Neuronal stem cell (in vitro differentiated cells): Measurements from ENCODE around the gene AGPS.
"Not testable (repeated sequence)": the region's sequence is repeated elsewhere in the genome, so short reads cannot be mapped to it uniquely, and the experiment has no call there.

Experiments
- DNase-seq: peaks from one replicate; pipeline ENCODE4 v3.0.0-alpha.2; 2013; ENCODE audit warnings: low spot score
- H2AFZ ChIP-seq: one replicate; pipeline ENCODE4 v1.6.1; 2013; ENCODE audit warnings: mild to moderate bottlenecking, low read length, inconsistent platforms
- H2AK5ac ChIP-seq: 2 replicates; pipeline ENCODE4 v1.6.1; 2013; ENCODE audit warnings: low read depth, mild to moderate bottlenecking, inconsistent platforms, low read length, moderate library complexity, mixed read lengths
- H2BK120ac ChIP-seq: 2 replicates; pipeline ENCODE4 v1.6.1; 2013; ENCODE audit warnings: low read depth, mild to moderate bottlenecking, inconsistent platforms, low read length, moderate library complexity, mixed read lengths
- H2BK12ac ChIP-seq: one replicate; pipeline ENCODE4 v1.6.1; 2013; ENCODE audit warnings: low read length, inconsistent platforms
- H2BK15ac ChIP-seq: 2 replicates; pipeline ENCODE4 v1.6.1; 2013; ENCODE audit warnings: mild to moderate bottlenecking, low read length, inconsistent platforms, mixed read lengths
- H2BK5ac ChIP-seq: one replicate; pipeline ENCODE4 v1.6.1; 2013; ENCODE audit warnings: inconsistent platforms, mild to moderate bottlenecking, low read length, moderate library complexity
- H3K14ac ChIP-seq: one replicate; pipeline ENCODE4 v1.6.1; 2013; ENCODE audit warnings: low read length, inconsistent platforms
- H3K18ac ChIP-seq: 2 replicates; pipeline ENCODE4 v1.6.1; 2013; ENCODE audit warnings: low read length, inconsistent platforms
- H3K23ac ChIP-seq: 2 replicates; pipeline ENCODE4 v1.6.1; 2013; ENCODE audit warnings: low read depth, mild to moderate bottlenecking, mixed read lengths, low read length, inconsistent platforms; ENCODE audit not compliant: poor library complexity
- H3K27ac ChIP-seq: replicated peaks from 3 replicates; pipeline ENCODE4 v1.5.1; 2013; ENCODE audit warnings: low read length, inconsistent platforms
- H3K27me3 ChIP-seq, 3 experiments: 2 replicates each; pipeline ENCODE4 v1.6.1; 2013; ENCODE audit warnings: low read length in 3 of 3, mild to moderate bottlenecking in 2 of 3, inconsistent platforms in 1 of 3, low read depth in 1 of 3, mixed read lengths in 1 of 3, moderate library complexity in 1 of 3; ENCODE audit not compliant: control insufficient read depth in 3 of 3, insufficient read depth in 3 of 3
- H3K36me3 ChIP-seq, 2 donors: replicated peaks in 1 of 2; 2 replicates each; pipeline ENCODE4 v1.6.1; 2013; ENCODE audit warnings: low read length in 2 of 2; ENCODE audit not compliant: control insufficient read depth in 2 of 2, insufficient read depth in 2 of 2
- H3K4ac ChIP-seq: 2 replicates; pipeline ENCODE4 v1.6.1; 2013; ENCODE audit warnings: inconsistent platforms, mild to moderate bottlenecking, low read length, moderate library complexity
- H3K4me1 ChIP-seq, 2 donors: 1 replicate in 1 of 2; 2 replicates in 1 of 2; pipeline ENCODE4 v1.6.1; 2013; ENCODE audit warnings: low read length in 2 of 2, low read depth in 1 of 2; ENCODE audit not compliant: control insufficient read depth in 2 of 2, insufficient read depth in 1 of 2
- H3K4me2 ChIP-seq: one replicate; pipeline ENCODE4 v1.6.1; 2013; ENCODE audit warnings: mild to moderate bottlenecking, low read length, inconsistent platforms; ENCODE audit not compliant: insufficient read depth, poor library complexity, severe bottlenecking
- H3K4me3 ChIP-seq, 2 donors: 2 replicates each; pipeline ENCODE4 v1.5.1; 2013; ENCODE audit warnings: low read length in 2 of 2, mild to moderate bottlenecking in 2 of 2, inconsistent platforms in 1 of 2, moderate library complexity in 1 of 2
- H3K79me1 ChIP-seq: one replicate; pipeline ENCODE4 v1.6.1; 2013; ENCODE audit warnings: low read depth, mild to moderate bottlenecking, inconsistent platforms, low read length, moderate library complexity
- H3K9ac ChIP-seq: one replicate; pipeline ENCODE4 v1.6.1; 2013; ENCODE audit warnings: mild to moderate bottlenecking, low read depth, low read length, inconsistent platforms; ENCODE audit not compliant: poor library complexity
- H3K9me3 ChIP-seq, 2 donors: replicated peaks in 1 of 2; 2 replicates each; pipeline versions ENCODE3 to v1.6.1; 2013; ENCODE audit warnings: low read length in 2 of 2, mild to moderate bottlenecking in 2 of 2, inconsistent platforms in 1 of 2, low read depth in 1 of 2, mixed read lengths in 1 of 2, moderate library complexity in 1 of 2; ENCODE audit not compliant: control insufficient read depth in 2 of 2, insufficient read depth in 1 of 2
- H4K8ac ChIP-seq: one replicate; pipeline ENCODE4 v1.6.1; 2013; ENCODE audit warnings: low read depth, mild to moderate bottlenecking, inconsistent platforms, low read length, moderate library complexity
- H4K91ac ChIP-seq: one replicate; pipeline ENCODE4 v1.6.1; 2013; ENCODE audit warnings: low read length, low read depth, mild to moderate bottlenecking, inconsistent platforms; ENCODE audit not compliant: poor library complexity
- WGBS, 2 donors: extraction: QIAGEN DNeasy Blood & Tissue Kit; methylation state at CpG; one replicate each; pipeline ENCODE4 v1.1.7; 2013; ENCODE audit warnings: missing lambda C conversion rate in 2 of 2, mixed read lengths in 1 of 2; ENCODE audit not compliant: insufficient read length in 2 of 2, insufficient replicate concordance in 1 of 2; ENCODE audit errors: extremely low coverage in 2 of 2; 5-methylcytosine and 5-hydroxymethylcytosine counted together

AGPS gene

GRCh38 chr2:177430411-177430810 lies 37.8 kb downstream of the AGPS start:
- Histone ChIP-seq H3K36me3 (peaks cover 0 to 15% of the 10 kb centered on the region in 2 donors), H2BK15ac (no peak overlapping the region), H3K4me3 (no peak overlapping the region), H2BK120ac (no peak overlapping the region), H3K4me1 (no peaks in the 10 kb centered on the region), H2BK5ac (no peak overlapping the region), H4K8ac (no peak overlapping the region), H2BK12ac (no peak overlapping the region), H2AFZ (no peak overlapping the region), H3K9ac (no peak overlapping the region), H3K18ac (no peak overlapping the region), H3K27me3 (no peaks in the 10 kb centered on the region), H2AK5ac (no peak overlapping the region), H3K4ac (no peak overlapping the region), H3K79me1 (peaks cover 5% of the 10 kb centered on the region), H3K14ac (no peak overlapping the region), H3K23ac (no peak overlapping the region), H3K9me3 (peaks cover 12 to 64% of the 10 kb centered on the region in 2 donors), H3K27ac (no peak overlapping the region), H3K4me2 (no peak overlapping the region), H4K91ac (no peak overlapping the region)
- WGBS, 2 donors: no CpG with 5 or more reads among the region's 4 CpGs
- DNase-seq: no peak

- not testable (repeated sequence) for H2BK12ac ChIP-seq, H3K14ac ChIP-seq, H2BK5ac ChIP-seq, H4K8ac ChIP-seq, DNase-seq, H2AK5ac ChIP-seq, H3K79me1 ChIP-seq, H2BK15ac ChIP-seq, H3K27me3 ChIP-seq, H3K23ac ChIP-seq, H3K9ac ChIP-seq, H3K4me3 ChIP-seq, H3K4ac ChIP-seq, H4K91ac ChIP-seq, H3K18ac ChIP-seq, H3K27ac ChIP-seq, H2BK120ac ChIP-seq, H2AFZ ChIP-seq, H3K4me1 ChIP-seq, H3K4me2 ChIP-seq
- WGBS, 2 donors: no CpG with 5 or more reads among the region's 12 CpGs
- Histone ChIP-seq H3K9me3 (peaks cover 12 to 64% of the 10 kb centered on the region in 2 donors), H3K36me3 (peaks cover 1 to 20% of the 10 kb centered on the region in 2 donors)
These were observed 38.6 kb downstream of the AGPS start for GRCh38 chr2:177431111-177431725.

- Histone ChIP-seq H3K9me3 (peaks cover 12 to 55% of the 10 kb centered on the region in 2 donors), H2BK12ac (no peak overlapping the region), H3K18ac (no peak overlapping the region), H2AFZ (no peak overlapping the region), H2BK120ac (no peak overlapping the region), H3K36me3 (peaks cover 1 to 28% of the 10 kb centered on the region in 2 donors), H3K4ac (no peak overlapping the region), H3K27me3 (no peaks in the 10 kb centered on the region), H3K79me1 (peaks cover 5% of the 10 kb centered on the region), H4K91ac (no peak overlapping the region), H3K9ac (no peak overlapping the region), H3K4me1 (no peaks in the 10 kb centered on the region), H3K4me3 (no peak overlapping the region), H2BK5ac (no peak overlapping the region), H3K23ac (no peak overlapping the region), H3K14ac (no peak overlapping the region), H3K4me2 (no peak overlapping the region), H4K8ac (no peak overlapping the region), H2AK5ac (no peak overlapping the region), H2BK15ac (no peak overlapping the region), H3K27ac (no peak overlapping the region)
- WGBS, 2 donors: no CpG with 5 or more reads among the region's 1 CpG
- DNase-seq: no peak
These were observed 40.1 kb downstream of the AGPS start for GRCh38 chr2:177432703-177433102.

GRCh38 chr2:177433402-177433801 lies 40.8 kb downstream of the AGPS start:
- peaks cover 5% of the 10 kb centered on the region for H3K79me1 ChIP-seq
- peaks cover 12 to 49% of the 10 kb centered on the region in 2 donors for H3K9me3 ChIP-seq
- DNase-seq: no peak
- H3K27me3 ChIP-seq: no peaks in the 10 kb centered on the region
- H2AK5ac ChIP-seq: no peak overlapping the region
- no peak overlapping the region for H4K91ac ChIP-seq
- H2BK15ac ChIP-seq: no peak overlapping the region
- no peak overlapping the region for H3K4ac ChIP-seq
- H3K4me2 ChIP-seq: no peak overlapping the region
- H3K36me3 ChIP-seq: peaks cover 1 to 32% of the 10 kb centered on the region in 2 donors
- no peaks in the 10 kb centered on the region for H3K4me1 ChIP-seq
- no peak overlapping the region for H4K8ac ChIP-seq
- H2BK5ac ChIP-seq: no peak overlapping the region
- no peak overlapping the region for H2AFZ ChIP-seq
- no peak overlapping the region for H2BK120ac ChIP-seq
- no peak overlapping the region for H3K18ac ChIP-seq
- no peak overlapping the region for H3K9ac ChIP-seq
- no CpG with 5 or more reads among the region's 1 CpG for WGBS, 2 donors
- no peak overlapping the region for H3K14ac ChIP-seq
- no peak overlapping the region for H3K4me3 ChIP-seq
- H2BK12ac ChIP-seq: no peak overlapping the region
- no peak overlapping the region for H3K23ac ChIP-seq
- H3K27ac ChIP-seq: no peak overlapping the region
